Erythroblast (primary cell): ENCODE measurements around the gene SAFB.
"Not testable (repeated sequence)": the region's sequence is repeated elsewhere in the genome, so short reads cannot be mapped to it uniquely, and the experiment has no call there.

ENCODE experiments used
- DNase-seq, 2 experiments: peaks; one replicate each; lab custom pipeline; 2025; lab: John Stamatoyannopoulos, UW
- GATA1 ChIP-seq: IDR thresholded peaks from 2 replicates; pipeline ENCODE4 v1.6.1; 2011; ENCODE audit warnings: low read depth, mild to moderate bottlenecking, control low read depth, low read length, moderate library complexity
- POLR2A ChIP-seq: IDR thresholded peaks from 2 replicates; pipeline ENCODE4 v1.6.1; 2011; ENCODE audit warnings: mild to moderate bottlenecking, low read length

SAFB gene

GRCh38 chr19:5687360-5688198 is 64.7 kb downstream of the SAFB start:
- no peak for TF ChIP-seq GATA1
- no peak for TF ChIP-seq POLR2A
- DNase-seq, result no peak

- DNase-seq, result not testable (repeated sequence)
These were observed 65.5 kb downstream of the SAFB start for GRCh38 chr19:5688262-5688881.

GRCh38 chr19:5690125-5690954 is 67.5 kb downstream of the SAFB start, which contains the start of gene RPL36:
Gene RPL36 (plus strand): TSS chr19:5690295. CDS start chr19:5690508, 213 bp downstream.
- peak; percentile 97 to 99 for DNase-seq
- TF ChIP-seq POLR2A, result peak; percentile 99
- TF ChIP-seq GATA1, result no peak

- TF ChIP-seq POLR2A (no peak), GATA1 (no peak)
- peak; percentile 73 to 76 for DNase-seq
These were observed 68.3 kb downstream of the SAFB start for GRCh38 chr19:5690955-5691821.

- TF ChIP-seq POLR2A (no peak), GATA1 (no peak)
- DNase-seq, result peak in 1 of 2 experiments; percentile 57
These were observed 69.2 kb downstream of the SAFB start for GRCh38 chr19:5691822-5692722.

- no peak for TF ChIP-seq GATA1
- no peak for TF ChIP-seq POLR2A
- DNase-seq, result no peak
These were observed 69.9 kb downstream of the SAFB start for GRCh38 chr19:5692723-5693194.

- TF ChIP-seq GATA1 (no peak), POLR2A (no peak)
- no peak for DNase-seq
These were observed 70.6 kb downstream of the SAFB start for GRCh38 chr19:5693195-5694166.

GRCh38 chr19:5694167-5694955 is 71.5 kb downstream of the SAFB start:
- no peak for DNase-seq
- no peak for TF ChIP-seq POLR2A
- TF ChIP-seq GATA1, result no peak

- no peak for TF ChIP-seq GATA1
- TF ChIP-seq POLR2A, result no peak
- DNase-seq, result no peak
These were observed 72.2 kb downstream of the SAFB start for GRCh38 chr19:5694956-5695648.

GRCh38 chr19:5695649-5696195 is 72.8 kb downstream of the SAFB start:
- DNase-seq, result no peak
- no peak for TF ChIP-seq POLR2A
- no peak for TF ChIP-seq GATA1
